ENCODE data around the gene AP5S1. TPM values are rescaled to one million over a fixed set of nuclear protein-coding genes. Genes with fewer than 3 reads are reported as not detected.

The AP5S1 gene
- total RNA-seq, 1 donor from 2014 or later = 13.8 TPM

DNA sequence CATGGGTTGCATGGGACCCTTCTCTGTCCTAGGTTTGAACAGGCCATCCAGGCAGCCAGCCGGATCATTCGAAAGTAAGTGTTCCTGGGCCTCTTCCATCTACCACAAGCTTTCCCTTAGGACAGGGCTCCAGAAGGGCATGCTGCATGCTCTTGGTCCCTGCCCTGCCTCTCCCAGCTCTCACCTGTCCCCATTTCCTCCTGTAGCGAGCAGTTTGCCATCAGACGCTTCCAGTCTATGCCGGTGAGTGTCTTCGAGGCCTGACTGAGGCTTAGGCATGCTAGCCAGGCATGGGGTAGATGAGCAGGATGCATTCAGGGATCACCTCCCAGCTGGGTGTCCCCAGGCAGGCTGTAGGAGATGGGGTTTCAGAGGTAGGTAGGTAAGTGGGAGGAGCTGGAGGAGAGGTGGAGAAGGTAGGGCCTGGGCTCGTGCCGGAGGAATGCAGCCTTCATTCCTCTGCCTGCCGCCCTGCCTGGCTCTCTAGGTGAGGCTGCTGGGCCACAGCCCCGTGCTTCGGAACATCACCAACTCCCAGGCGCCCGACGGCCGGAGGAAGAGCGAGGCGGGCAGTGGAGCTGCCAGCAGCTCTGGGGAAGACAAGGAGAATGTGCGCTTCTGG is 20.0 kb upstream of the AP5S1 start:
- no peak overlapping the region for H3K4me3 Mint-ChIP-seq
- peaks cover 20% of the 10 kb centered on the region for H3K36me3 Mint-ChIP-seq
- H3K27ac Mint-ChIP-seq = peak overlapping the region; percentile 90
- no peak for DNase-seq (ENCODE audit: low spot score in 2 of 2, unreplicated experiment in 2 of 2)
- H3K4me1 Mint-ChIP-seq = peaks cover 41% of the 10 kb centered on the region
- no peaks in the 10 kb centered on the region for H3K27me3 Mint-ChIP-seq (ENCODE audit: low read depth)
- H3K9me3 Mint-ChIP-seq = no peaks in the 10 kb centered on the region
- TF ChIP-seq, protein P1, sequence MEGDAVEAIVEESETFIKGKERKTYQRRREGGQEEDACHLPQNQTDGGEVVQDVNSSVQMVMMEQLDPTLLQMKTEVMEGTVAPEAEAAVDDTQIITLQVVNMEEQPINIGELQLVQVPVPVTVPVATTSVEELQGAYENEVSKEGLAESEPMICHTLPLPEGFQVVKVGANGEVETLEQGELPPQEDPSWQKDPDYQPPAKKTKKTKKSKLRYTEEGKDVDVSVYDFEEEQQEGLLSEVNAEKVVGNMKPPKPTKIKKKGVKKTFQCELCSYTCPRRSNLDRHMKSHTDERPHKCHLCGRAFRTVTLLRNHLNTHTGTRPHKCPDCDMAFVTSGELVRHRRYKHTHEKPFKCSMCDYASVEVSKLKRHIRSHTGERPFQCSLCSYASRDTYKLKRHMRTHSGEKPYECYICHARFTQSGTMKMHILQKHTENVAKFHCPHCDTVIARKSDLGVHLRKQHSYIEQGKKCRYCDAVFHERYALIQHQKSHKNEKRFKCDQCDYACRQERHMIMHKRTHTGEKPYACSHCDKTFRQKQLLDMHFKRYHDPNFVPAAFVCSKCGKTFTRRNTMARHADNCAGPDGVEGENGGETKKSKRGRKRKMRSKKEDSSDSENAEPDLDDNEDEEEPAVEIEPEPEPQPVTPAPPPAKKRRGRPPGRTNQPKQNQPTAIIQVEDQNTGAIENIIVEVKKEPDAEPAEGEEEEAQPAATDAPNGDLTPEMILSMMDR (IDR thresholded peaks at IDR 0.05; ENCODE audit: unreplicated experiment) = no peak

DNA sequence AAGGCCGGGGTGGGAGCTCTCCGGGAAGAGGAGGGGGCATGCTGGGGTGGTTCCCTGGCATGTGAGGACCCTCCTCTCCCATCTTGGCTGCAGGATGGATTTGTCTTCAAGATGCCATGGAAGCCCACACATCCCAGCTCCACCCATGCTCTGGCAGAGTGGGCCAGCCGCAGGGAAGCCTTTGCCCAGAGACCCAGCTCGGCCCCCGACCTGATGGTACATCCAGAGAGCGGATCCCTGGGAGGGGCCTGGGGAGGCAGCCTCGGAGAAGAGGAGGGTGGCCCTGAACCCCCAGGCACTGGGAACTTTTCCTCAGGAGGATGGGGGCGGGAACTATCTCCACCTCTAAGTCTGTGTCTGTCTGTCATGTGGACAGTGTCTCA is 19.5 kb upstream of the AP5S1 start:
- H3K9me3 Mint-ChIP-seq = no peaks in the 10 kb centered on the region
- DNase-seq (ENCODE audit: low spot score in 2 of 2, unreplicated experiment in 2 of 2) = no peak
- TF ChIP-seq, protein P1 (IDR thresholded peaks at IDR 0.05; ENCODE audit: unreplicated experiment) = no peak
- H3K36me3 Mint-ChIP-seq = peaks cover 20% of the 10 kb centered on the region
- H3K4me1 Mint-ChIP-seq = peaks cover 36% of the 10 kb centered on the region
- H3K27me3 Mint-ChIP-seq (ENCODE audit: low read depth) = no peaks in the 10 kb centered on the region
- H3K4me3 Mint-ChIP-seq = no peak overlapping the region
- no peak overlapping the region for H3K27ac Mint-ChIP-seq

DNA sequence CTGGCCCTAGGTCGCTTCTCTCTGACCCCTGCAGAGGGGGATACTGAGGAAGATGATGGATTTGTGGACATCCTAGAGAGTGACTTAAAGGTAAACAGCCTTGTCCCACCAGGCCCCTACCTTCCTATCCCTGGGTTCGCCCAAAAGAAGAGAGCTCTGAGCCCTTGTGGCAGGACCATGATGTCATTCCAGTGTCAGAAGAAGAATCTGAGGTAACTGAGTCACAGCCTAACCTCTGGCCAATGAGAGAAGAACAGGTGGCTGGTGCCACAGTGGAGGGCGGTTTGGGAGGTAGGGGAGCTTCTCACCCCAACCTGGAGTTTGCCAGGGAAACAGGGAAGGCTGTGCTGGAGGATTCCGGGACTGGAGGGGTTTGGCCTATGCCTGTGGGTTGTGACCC is 19.0 kb upstream of the AP5S1 start:
- H3K4me1 Mint-ChIP-seq = peaks cover 35% of the 10 kb centered on the region
- TF ChIP-seq, protein P1 (IDR thresholded peaks at IDR 0.05; ENCODE audit: unreplicated experiment) = no peak

DNA sequence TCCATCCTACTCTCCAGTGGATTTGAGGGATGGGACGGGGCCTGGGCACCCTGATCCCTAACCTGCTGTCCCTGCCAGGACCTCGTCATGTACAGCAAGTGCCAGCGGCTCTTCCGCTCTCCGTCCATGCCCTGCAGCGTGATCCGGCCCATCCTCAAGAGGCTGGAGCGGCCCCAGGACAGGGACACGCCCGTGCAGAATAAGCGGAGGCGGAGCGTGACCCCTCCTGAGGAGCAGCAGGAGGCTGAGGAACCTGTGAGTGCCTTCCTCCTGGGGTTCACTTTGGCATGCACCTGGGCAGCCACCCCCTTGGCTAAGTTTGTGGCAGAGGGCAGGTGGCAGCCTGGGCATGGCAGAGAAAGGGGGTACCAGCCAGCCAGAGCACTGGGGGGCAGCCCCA is 18.5 kb upstream of the AP5S1 start:
- H3K36me3 Mint-ChIP-seq = peaks cover 20% of the 10 kb centered on the region
- no peak for DNase-seq (ENCODE audit: low spot score in 2 of 2, unreplicated experiment in 2 of 2)
- peaks cover 36% of the 10 kb centered on the region for H3K4me1 Mint-ChIP-seq
- no peaks in the 10 kb centered on the region for H3K9me3 Mint-ChIP-seq
- H3K27me3 Mint-ChIP-seq (ENCODE audit: low read depth) = no peaks in the 10 kb centered on the region
- TF ChIP-seq, protein P1 (IDR thresholded peaks at IDR 0.05; ENCODE audit: unreplicated experiment) = no peak
- H3K27ac Mint-ChIP-seq = no peak overlapping the region
- no peak overlapping the region for H3K4me3 Mint-ChIP-seq

More for the DNA sequence above, 19.0 kb upstream of the AP5S1 start:
- Mint-ChIP-seq H3K4me3 (no peak overlapping the region), H3K9me3 (no peaks in the 10 kb centered on the region), H3K27me3 (ENCODE audit: low read depth) (no peaks in the 10 kb centered on the region), H3K27ac (no peak overlapping the region), H3K36me3 (peaks cover 20% of the 10 kb centered on the region)
- DNase-seq (ENCODE audit: low spot score in 2 of 2, unreplicated experiment in 2 of 2) = no peak

DNA sequence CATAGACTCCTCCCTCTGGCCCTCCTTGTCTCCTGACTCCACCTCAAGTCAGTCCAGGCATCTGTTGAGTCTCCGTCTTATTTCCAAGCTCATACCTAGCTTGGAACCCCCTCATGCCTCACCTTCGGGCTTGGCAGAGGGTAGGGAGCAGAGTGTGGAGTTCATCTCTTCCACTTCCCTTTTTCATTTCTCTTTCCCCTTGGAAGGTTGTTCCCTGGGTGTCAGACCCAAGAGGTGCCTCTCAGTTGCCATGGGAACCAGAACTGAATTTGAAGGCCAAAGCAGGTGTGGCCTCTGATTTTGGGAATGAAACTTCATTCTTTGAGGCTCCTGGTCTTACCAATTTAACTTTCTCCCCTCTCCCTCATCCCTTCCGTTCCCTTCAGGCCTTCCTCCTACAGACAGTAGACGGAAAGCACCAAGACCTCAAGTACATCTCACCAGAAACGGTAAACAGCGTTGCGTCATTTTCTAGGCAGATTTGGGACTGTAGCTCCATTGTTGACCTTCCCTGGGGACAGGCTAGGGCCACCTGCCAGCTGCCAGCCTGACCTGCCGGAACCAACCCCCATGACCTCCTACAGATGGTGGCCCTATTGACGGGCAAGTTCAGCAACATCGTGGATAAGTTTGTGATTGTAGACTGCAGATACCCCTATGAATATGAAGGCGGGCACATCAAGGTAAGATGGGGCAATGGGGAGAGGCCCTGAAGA is 17.7 kb upstream of the AP5S1 start:
- H3K4me1 Mint-ChIP-seq = peaks cover 36% of the 10 kb centered on the region
- TF ChIP-seq, protein P1 (IDR thresholded peaks at IDR 0.05; ENCODE audit: unreplicated experiment) = no peak
- no peaks in the 10 kb centered on the region for H3K9me3 Mint-ChIP-seq
- peaks cover 20% of the 10 kb centered on the region for H3K36me3 Mint-ChIP-seq
- H3K27me3 Mint-ChIP-seq (ENCODE audit: low read depth) = no peaks in the 10 kb centered on the region
- no peak for DNase-seq (ENCODE audit: low spot score in 2 of 2, unreplicated experiment in 2 of 2)
- no peak overlapping the region for H3K4me3 Mint-ChIP-seq
- no peak overlapping the region for H3K27ac Mint-ChIP-seq
